Right lobe of liver (tissue), 4 donors: ENCODE measurements around the gene KIF2C.
"Not testable (repeated sequence)": the region's sequence is repeated elsewhere in the genome, so short reads cannot be mapped to it uniquely, and the experiment has no call there.

Experiments used
- POLR2A ChIP-seq: fragments of 450-650 bp; IDR thresholded peaks from one replicate; pipeline ENCODE4 v1.6.1; 2017; ENCODE audit warnings: antibody characterized with exemption, mild to moderate bottlenecking
- TF ChIP-seq, protein P1 (sequence below), 4 donors: fragments of 200-600 bp in 3 of 4; fragments of 450-650 bp in 1 of 4; IDR thresholded peaks; one replicate each; pipeline versions ENCODE4 v1.5.1 to v1.8.0; 2016 to 2022; ENCODE audit warnings: antibody characterized with exemption in 4 of 4, mild to moderate bottlenecking in 2 of 4
- donor health status: DM: no; HTN: no; CAD: no.
- donor health status: DM: no; HTN: no; CAD: no.
- donor health status: DM: no; HTN: yes; CAD: no.

DNA sequence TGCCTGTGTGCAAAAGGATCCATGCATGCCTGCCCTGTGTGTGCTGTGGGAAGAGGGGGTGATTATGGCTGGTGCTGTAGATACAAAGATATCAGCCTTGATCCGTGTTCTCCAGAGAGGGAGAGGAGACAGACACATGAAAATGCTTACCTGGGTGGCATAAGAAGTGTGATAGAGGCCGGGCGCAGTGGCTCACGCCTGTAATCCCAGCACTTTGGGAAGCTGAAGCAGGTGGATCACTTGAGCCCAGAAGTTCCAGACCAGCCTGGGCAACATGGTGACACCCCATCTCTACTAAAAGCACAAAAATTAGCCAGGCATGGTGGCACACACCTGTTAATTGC is 71.1 kb downstream of the KIF2C start:
- TF ChIP-seq POLR2A = not testable (repeated sequence)
- TF ChIP-seq, protein P1, sequence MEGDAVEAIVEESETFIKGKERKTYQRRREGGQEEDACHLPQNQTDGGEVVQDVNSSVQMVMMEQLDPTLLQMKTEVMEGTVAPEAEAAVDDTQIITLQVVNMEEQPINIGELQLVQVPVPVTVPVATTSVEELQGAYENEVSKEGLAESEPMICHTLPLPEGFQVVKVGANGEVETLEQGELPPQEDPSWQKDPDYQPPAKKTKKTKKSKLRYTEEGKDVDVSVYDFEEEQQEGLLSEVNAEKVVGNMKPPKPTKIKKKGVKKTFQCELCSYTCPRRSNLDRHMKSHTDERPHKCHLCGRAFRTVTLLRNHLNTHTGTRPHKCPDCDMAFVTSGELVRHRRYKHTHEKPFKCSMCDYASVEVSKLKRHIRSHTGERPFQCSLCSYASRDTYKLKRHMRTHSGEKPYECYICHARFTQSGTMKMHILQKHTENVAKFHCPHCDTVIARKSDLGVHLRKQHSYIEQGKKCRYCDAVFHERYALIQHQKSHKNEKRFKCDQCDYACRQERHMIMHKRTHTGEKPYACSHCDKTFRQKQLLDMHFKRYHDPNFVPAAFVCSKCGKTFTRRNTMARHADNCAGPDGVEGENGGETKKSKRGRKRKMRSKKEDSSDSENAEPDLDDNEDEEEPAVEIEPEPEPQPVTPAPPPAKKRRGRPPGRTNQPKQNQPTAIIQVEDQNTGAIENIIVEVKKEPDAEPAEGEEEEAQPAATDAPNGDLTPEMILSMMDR (IDR thresholded peaks at IDR 0.05) = not testable (repeated sequence)
